Endothelial cell of umbilical vein (primary cell): ENCODE measurements around the gene UBE3A. TPM values are rescaled to one million over a fixed set of nuclear protein-coding genes. Genes with fewer than 3 reads are reported as not detected.
A peak's percentile ranks its signal among the peaks of the same experiment; 100 is the strongest.

Source experiments
- BruUV-seq: library from RNA; stranded (reverse); fragments of 400-500 nt; replicated peaks from 2 replicates; lab custom pipeline; 2021; lab: Mats Ljungman, UMichigan
- CTCF ChIA-PET: fragments of 300-600, 350-600 bp; sonication (Branson Sonifier 250); formaldehyde crosslinking; loops from one replicate; lab custom pipeline; 2021; ENCODE audit warnings: antibody characterized with exemption, inconsistent platforms; lab: Charles Lee
- POLR2A ChIA-PET: fragments of 300-600, 350-600 bp; sonication (Branson Sonifier 250); formaldehyde crosslinking; loops from one replicate; lab custom pipeline; 2021; ENCODE audit warnings: antibody characterized with exemption, inconsistent platforms; lab: Charles Lee
- DNase-seq: peaks from one replicate; pipeline ENCODE4 v3.0.0-alpha.2; 2011; ENCODE audit warnings: low read depth, low spot score
- FAIRE-seq: peaks from 2 replicates; lab custom pipeline; 2011; peaks lifted over from hg19 to GRCh38; lab: Jason Lieb, UNC
- H2AFZ ChIP-seq: 2 replicates; pipeline ENCODE4 v1.6.0; 2012; ENCODE audit warnings: low read depth, low read length, control low read depth, inconsistent platforms
- H3K27ac ChIP-seq: 2 replicates; pipeline ENCODE4 v1.5.1; 2011; ENCODE audit warnings: low read depth, mild to moderate bottlenecking, control low read depth, low read length, moderate library complexity; ENCODE audit not compliant: insufficient read depth
- H3K27me3 ChIP-seq, 2 experiments: 2 replicates each; pipeline versions ENCODE4 v1.6.0 to v1.6.1; 2011; ENCODE audit warnings: low read length in 2 of 2, mixed read lengths in 1 of 2; ENCODE audit not compliant: control insufficient read depth in 2 of 2, insufficient read depth in 2 of 2
- H3K36me3 ChIP-seq, 2 experiments: 2 replicates in 1 of 2; 3 replicates in 1 of 2; pipeline ENCODE4 v1.5.1; 2011; ENCODE audit warnings: low read length in 2 of 2, mild to moderate bottlenecking in 1 of 2, moderate library complexity in 1 of 2; ENCODE audit not compliant: control insufficient read depth in 2 of 2, insufficient read depth in 2 of 2; ENCODE audit errors: extremely low read depth in 1 of 2
- H3K4me1 ChIP-seq: 3 replicates; pipeline ENCODE4 v1.5.1; 2011; ENCODE audit warnings: mild to moderate bottlenecking, low read length; ENCODE audit not compliant: control insufficient read depth, insufficient read depth; ENCODE audit errors: extremely low read depth
- H3K4me2 ChIP-seq: 2 replicates; pipeline ENCODE4 v1.6.1; 2011; ENCODE audit warnings: low read length, control low read depth, mixed read lengths; ENCODE audit not compliant: insufficient read depth
- H3K4me3 ChIP-seq, 3 experiments: fragments of 200-600 bp in 1 of 3; sonication (generic), shearing (Covaris generic) in 1 of 3; replicated peaks in 1 of 3; 2 replicates each; pipeline ENCODE4 v1.5.1; 2011 to 2016; ENCODE audit warnings: control low read depth in 3 of 3, low read length in 3 of 3, mild to moderate bottlenecking in 2 of 3, inconsistent platforms in 1 of 3, low read depth in 1 of 3, moderate library complexity in 1 of 3; ENCODE audit not compliant: insufficient read depth in 1 of 3
- H3K79me2 ChIP-seq: 2 replicates; pipeline ENCODE4 v1.6.0; 2012; ENCODE audit warnings: low read length, inconsistent platforms; ENCODE audit not compliant: control insufficient read depth, insufficient read depth
- H3K9ac ChIP-seq: replicated peaks from 2 replicates; pipeline ENCODE3; 2011; ENCODE audit warnings: low read length, control low read depth; ENCODE audit not compliant: insufficient read depth; ENCODE audit errors: extremely low read depth
- H3K9me1 ChIP-seq: replicated peaks from 3 replicates; pipeline ENCODE4 v1.6.0; 2011; ENCODE audit warnings: mild to moderate bottlenecking, low read length; ENCODE audit not compliant: control insufficient read depth, insufficient read depth; ENCODE audit errors: extremely low read depth
- H3K9me3 ChIP-seq: replicated peaks from 2 replicates; pipeline ENCODE4 v1.5.1; 2012; ENCODE audit warnings: low read length, inconsistent platforms; ENCODE audit not compliant: control insufficient read depth, insufficient read depth
- H4K20me1 ChIP-seq: replicated peaks from 2 replicates; pipeline ENCODE3; 2011; ENCODE audit warnings: mild to moderate bottlenecking, low read length; ENCODE audit not compliant: control insufficient read depth, insufficient read depth; ENCODE audit errors: extremely low read depth
- CTCF ChIP-seq, 2 donors: IDR thresholded peaks; 1 replicate in 1 of 2; 2 replicates in 1 of 2; pipeline ENCODE4 v1.5.1; 2011; ENCODE audit warnings: low read length in 2 of 2, mild to moderate bottlenecking in 2 of 2, moderate library complexity in 2 of 2, control low read depth in 1 of 2, inconsistent platforms in 1 of 2, low read depth in 1 of 2; ENCODE audit not compliant: insufficient read depth in 1 of 2; ENCODE audit errors: extremely low read depth in 1 of 2
- EZH2 ChIP-seq: IDR thresholded peaks from 2 replicates; pipeline ENCODE4 v1.6.1; 2012; ENCODE audit warnings: borderline replicate concordance, low read depth, mild to moderate bottlenecking, moderate library complexity, low read length, inconsistent platforms; ENCODE audit not compliant: severe bottlenecking
- FOS ChIP-seq: IDR thresholded peaks from 2 replicates; pipeline ENCODE4 v1.6.1; 2011; ENCODE audit warnings: mild to moderate bottlenecking, low read length, moderate library complexity, borderline replicate concordance; ENCODE audit not compliant: insufficient read depth
- GATA2 ChIP-seq: IDR thresholded peaks from 2 replicates; pipeline ENCODE4 v1.7.0; 2011; ENCODE audit warnings: low read depth, mild to moderate bottlenecking, moderate library complexity, mixed read lengths, low read length; ENCODE audit not compliant: insufficient read length, insufficient read depth
- JUN ChIP-seq: IDR thresholded peaks from 2 replicates; pipeline ENCODE4 v1.6.1; 2011; ENCODE audit warnings: borderline replicate concordance, low read depth; ENCODE audit not compliant: insufficient read length, insufficient read depth
- MAX ChIP-seq: IDR thresholded peaks from 2 replicates; pipeline ENCODE4 v1.6.1; 2011; ENCODE audit not compliant: insufficient read depth, insufficient read length
- MYC ChIP-seq: IDR thresholded peaks from one replicate; pipeline ENCODE4 v1.6.1; 2011; ENCODE audit warnings: mild to moderate bottlenecking, low read depth, low read length
- POLR2A ChIP-seq: IDR thresholded peaks from 2 replicates; pipeline ENCODE4 v1.6.1; 2012; ENCODE audit warnings: low read depth, mild to moderate bottlenecking, control low read depth, low read length
- POLR2AphosphoS5 ChIP-seq: IDR thresholded peaks from 2 replicates; pipeline ENCODE4 v1.6.1; 2012; ENCODE audit warnings: low read depth, mild to moderate bottlenecking, control low read depth, low read length, moderate library complexity; ENCODE audit not compliant: insufficient read depth
- dilution Hi-C: fragments of 300-500 bp; cut with MboI; formaldehyde crosslinking; loops from one replicate; pipeline ENCODE4 v1.15.0; 2019; ENCODE audit warnings: low sequenced_read_pairs; ENCODE audit not compliant: extremely low pct_ligation_motif_present
- intact Hi-C: fragments of 100-400 bp; cut with micrococcal nuclease; formaldehyde crosslinking; loops from one replicate; pipeline ENCODE4 v1.10.0; 2022
- polyA plus RNA-seq, 4 experiments: library from polyadenylated mRNA; depleted of rRNA in 3 of 4; stranded (reverse) in 3 of 4; unstranded in 1 of 4; fragments of >200 nt; gene quantifications; 2 replicates each; pipeline versions ENCODE4 v1.2.1 to v1.2.3, GENCODE V29; 2011 to 2012; ENCODE audit warnings: missing spikeins in 1 of 4
- total RNA-seq: library from RNA; stranded (reverse); gene quantifications from 2 replicates; pipeline ENCODE4 v1.2.3, GENCODE V29; 2021

The UBE3A gene
- total and polyA plus RNA-seq, 2 donors (not counting 3 experiments of a cell fraction or from before 2014, with no cell fraction given) = 8.5 to 69.3 TPM

- Histone ChIP-seq H3K79me2 (peaks cover 94% of the 10 kb centered on the region), H3K4me2 (no peak overlapping the region), H3K9ac (no peak overlapping the region), H3K4me1 (peaks cover 4% of the 10 kb centered on the region), H3K36me3 (no peaks in the 10 kb centered on the region), H4K20me1 (peaks cover 16% of the 10 kb centered on the region), H3K9me1 (no peaks in the 10 kb centered on the region), H3K9me3 (no peaks in the 10 kb centered on the region), H2AFZ (no peak overlapping the region), H3K4me3 (no peak overlapping the region), H3K27ac (no peak overlapping the region), H3K27me3 (no peaks in the 10 kb centered on the region)
- DNase-seq (peak; percentile 20), FAIRE-seq (no peak)
- dilution Hi-C loops = no loop called here
- POLR2A ChIA-PET = no interaction called here
- CTCF ChIA-PET = no interaction called here
- intact Hi-C loops = no loop called here
- no TSS peak for BruUV-seq
- TF ChIP-seq GATA2 = peak; percentile 6
- no peak for TF ChIP-seq CTCF (IDR thresholded peaks at IDR 0.05; ENCODE audit: extremely low read depth in 1 of 2, insufficient read depth in 1 of 2, low read depth in 1 of 2, low read length in 2 of 2)
- no peak for TF ChIP-seq JUN
- TF ChIP-seq MYC = no peak
These were observed 11.8 kb downstream of the UBE3A start for GRCh38 chr15:25426896-25427610.

GRCh38 chr15:25424073-25424472 lies 14.8 kb downstream of the UBE3A start:
- no peaks in the 10 kb centered on the region for H3K36me3 ChIP-seq
- no peaks in the 10 kb centered on the region for H3K27me3 ChIP-seq
- POLR2A ChIA-PET = no interaction called here
- no peaks in the 10 kb centered on the region for H3K9me3 ChIP-seq
- peaks cover 4% of the 10 kb centered on the region for H3K4me1 ChIP-seq
- intact Hi-C loops = no loop called here
- FAIRE-seq = no peak
- no peak overlapping the region for H3K4me2 ChIP-seq
- no peak overlapping the region for H3K9ac ChIP-seq
- H4K20me1 ChIP-seq = peaks cover 19% of the 10 kb centered on the region
- TF ChIP-seq JUN = no peak
- no peak for TF ChIP-seq GATA2
- no peak for TF ChIP-seq POLR2A
- no peak for TF ChIP-seq FOS
- no peak for TF ChIP-seq CTCF (IDR thresholded peaks at IDR 0.05; ENCODE audit: extremely low read depth in 1 of 2, insufficient read depth in 1 of 2, low read depth in 1 of 2, low read length in 2 of 2)
- no peak for TF ChIP-seq MYC
- no peak for TF ChIP-seq POLR2AphosphoS5
- TF ChIP-seq EZH2 = no peak
- TF ChIP-seq MAX = no peak
- no peak overlapping the region for H3K4me3 ChIP-seq
- DNase-seq = no peak
- no peaks in the 10 kb centered on the region for H3K9me1 ChIP-seq
- no peak overlapping the region for H2AFZ ChIP-seq
- H3K79me2 ChIP-seq = peaks cover 97% of the 10 kb centered on the region
- no TSS peak for BruUV-seq
- no peak overlapping the region for H3K27ac ChIP-seq
- dilution Hi-C loops = no loop called here
- CTCF ChIA-PET = no interaction called here
